SU-DHL-6 (cell line): Measurements from ENCODE around the gene PXDN.

Experiments
- CTCF ChIP-seq: fragments of 200-600 bp; sonication (generic); IDR thresholded peaks from one replicate; pipeline ENCODE4 v1.5.1; 2017; ENCODE audit warnings: antibody characterized with exemption, mild to moderate bottlenecking, low read length, moderate library complexity; ENCODE audit not compliant: insufficient read depth, poor library complexity, severe bottlenecking
- EZH2phosphoT487 ChIP-seq: fragments of 200-600 bp; sonication (generic), shearing (Covaris generic); conservative IDR thresholded peaks from 2 replicates; pipeline ENCODE4 v1.6.1; 2018; ENCODE audit warnings: mild to moderate bottlenecking, antibody characterized with exemption, low read length, moderate library complexity, mixed read lengths

- TF ChIP-seq CTCF (no peak), EZH2phosphoT487 (no peak)
Observed at GRCh38 chr2:1581965-1582625, 162.2 kb downstream of the PXDN start.
